C4-2B (cell line): ENCODE measurements around the gene OVOL1.

Source experiments
- H3K27ac ChIP-seq: fragments of 450-650 bp; 2 replicates; pipeline ENCODE4 v1.5.1; 2017
- CTCF ChIP-seq: fragments of 450-650 bp; conservative IDR thresholded peaks from 2 replicates; pipeline ENCODE4 v1.5.1; 2017; ENCODE audit warnings: mild to moderate bottlenecking
- ZFX ChIP-seq: fragments of 450-650 bp; IDR thresholded peaks from 2 replicates; pipeline ENCODE4 v1.6.1; 2017

OVOL1 gene

DNA sequence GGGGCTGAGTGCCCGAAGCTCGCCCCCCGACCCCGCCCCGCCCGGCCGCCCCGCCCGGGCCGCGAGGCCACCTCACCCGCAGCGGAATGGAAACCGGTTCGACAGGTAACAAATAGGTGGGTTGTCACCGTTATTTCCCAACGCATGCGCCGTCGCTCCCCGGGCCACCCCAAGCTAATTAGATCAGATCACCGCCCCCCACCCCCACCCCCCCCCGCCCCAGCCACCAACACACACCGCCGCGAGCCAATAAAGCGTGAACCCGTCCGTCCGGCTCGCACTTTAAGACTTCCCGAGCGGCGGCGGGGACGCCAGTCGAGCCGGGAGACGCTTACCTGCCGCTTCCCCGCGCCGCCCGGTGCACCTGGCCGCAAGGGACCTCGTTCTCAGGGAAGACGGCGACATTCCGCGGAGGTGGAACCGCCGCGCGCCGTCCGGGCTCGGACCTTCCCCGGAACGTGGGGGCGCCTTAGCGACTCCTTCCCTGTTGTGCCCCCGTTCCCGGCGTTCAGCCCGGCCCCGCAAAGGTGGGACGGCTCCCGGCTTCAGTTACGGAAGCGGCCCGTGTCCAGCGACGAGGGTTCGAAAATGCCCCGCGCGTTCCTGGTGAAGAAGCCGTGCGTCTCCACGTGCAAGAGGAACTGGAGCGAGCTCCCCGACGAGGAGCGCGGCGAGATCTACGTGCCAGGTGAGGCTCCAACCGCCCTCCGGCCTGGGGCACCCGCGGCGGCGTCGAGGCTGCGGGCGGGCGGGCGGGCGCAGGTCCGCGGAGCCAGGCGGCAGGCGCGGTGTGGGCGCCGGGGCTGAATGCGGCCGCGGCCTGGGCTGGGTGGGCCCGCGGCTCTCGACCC lies at the start of gene OVOL1:
Gene OVOL1, plus strand, starts transcription at position 278 of the 851 bp plus-strand sequence. Its CDS starts 311 bp downstream, at position 589.
- TF ChIP-seq CTCF (no peak), ZFX (peak; percentile 47; the same call in 1 of the 2 replicates)
- peak within 1 kb of the TSS; percentile 85 for H3K27ac ChIP-seq

GRCh38 chr11:65739022-65739421 lies 47.8 kb upstream of the OVOL1 start:
- no peak overlapping the region for H3K27ac ChIP-seq
- TF ChIP-seq CTCF = no peak
- no peak for TF ChIP-seq ZFX

- H3K27ac ChIP-seq = no peak overlapping the region
- no peak for TF ChIP-seq CTCF
- no peak for TF ChIP-seq ZFX
Observed at GRCh38 chr11:65741185-65741584, 45.7 kb upstream of the OVOL1 start.

DNA sequence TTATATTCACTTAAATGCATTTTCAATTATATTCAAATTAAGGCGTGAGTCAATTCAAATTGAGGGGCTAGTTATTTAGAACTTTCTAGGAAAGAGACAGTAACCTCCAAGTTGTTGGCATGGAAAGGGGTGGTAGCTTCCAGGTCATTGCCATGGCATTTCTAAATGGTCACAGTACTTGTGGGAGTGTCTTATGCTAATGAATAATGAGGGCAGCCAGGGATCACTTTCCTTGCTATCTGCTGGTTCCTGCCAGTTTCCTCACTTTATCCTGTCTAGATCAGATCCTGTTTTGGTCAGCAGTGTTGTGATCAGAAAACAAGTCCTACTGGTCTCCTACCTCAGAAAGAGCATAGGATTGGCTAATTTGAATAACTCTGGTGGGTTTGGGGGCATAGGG lies 44.5 kb upstream of the OVOL1 start:
- TF ChIP-seq ZFX = no peak
- no peak for TF ChIP-seq CTCF
- no peak overlapping the region for H3K27ac ChIP-seq

DNA sequence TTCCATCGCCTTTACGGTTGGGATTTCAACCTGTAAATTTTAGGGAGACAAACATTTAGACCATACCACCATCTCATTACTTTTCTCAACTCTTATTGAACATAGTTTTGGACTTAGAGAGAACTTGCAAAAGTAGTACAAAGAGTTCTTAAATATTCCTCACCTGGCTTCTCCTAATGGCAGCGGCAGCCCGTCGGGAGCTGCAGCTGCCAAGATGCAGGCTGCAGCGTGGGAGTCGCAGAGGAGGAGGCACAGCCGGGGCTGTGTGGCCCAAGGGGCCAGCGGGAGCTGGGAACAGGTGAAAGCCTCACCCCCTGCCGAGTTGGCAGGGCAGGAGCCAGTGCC lies 43.2 kb upstream of the OVOL1 start:
- H3K27ac ChIP-seq = no peak overlapping the region
- TF ChIP-seq CTCF (no peak), ZFX (no peak)

- no peak overlapping the region for H3K27ac ChIP-seq
- no peak for TF ChIP-seq ZFX
- TF ChIP-seq CTCF = peak; percentile 86
Observed at GRCh38 chr11:65744026-65744698, 42.7 kb upstream of the OVOL1 start.

GRCh38 chr11:65744699-65745042 lies 42.2 kb upstream of the OVOL1 start:
- TF ChIP-seq CTCF (peak; percentile 59), ZFX (no peak)
- H3K27ac ChIP-seq = no peak overlapping the region
